Choroid plexus epithelial cell (primary cell): ENCODE measurements around the gene FREY1.
"Not testable (repeated sequence)": the region's sequence is repeated elsewhere in the genome, so short reads cannot be mapped to it uniquely, and the experiment has no call there.

Experiments
- DNase-seq: peaks from one replicate; pipeline ENCODE4 v3.0.0-alpha.2; 2010; ENCODE audit warnings: low read depth
- H3K4me3 ChIP-seq: 2 replicates; pipeline ENCODE4 v1.5.1; 2011; ENCODE audit warnings: low read depth, mild to moderate bottlenecking, control low read depth, low read length, moderate library complexity
- TF ChIP-seq, protein P1 (sequence below): conservative IDR thresholded peaks from 2 replicates; pipeline ENCODE4 v1.5.1; 2011; ENCODE audit warnings: low read depth, mild to moderate bottlenecking, control low read depth, inconsistent platforms, low read length, moderate library complexity

Gene FREY1

DNA sequence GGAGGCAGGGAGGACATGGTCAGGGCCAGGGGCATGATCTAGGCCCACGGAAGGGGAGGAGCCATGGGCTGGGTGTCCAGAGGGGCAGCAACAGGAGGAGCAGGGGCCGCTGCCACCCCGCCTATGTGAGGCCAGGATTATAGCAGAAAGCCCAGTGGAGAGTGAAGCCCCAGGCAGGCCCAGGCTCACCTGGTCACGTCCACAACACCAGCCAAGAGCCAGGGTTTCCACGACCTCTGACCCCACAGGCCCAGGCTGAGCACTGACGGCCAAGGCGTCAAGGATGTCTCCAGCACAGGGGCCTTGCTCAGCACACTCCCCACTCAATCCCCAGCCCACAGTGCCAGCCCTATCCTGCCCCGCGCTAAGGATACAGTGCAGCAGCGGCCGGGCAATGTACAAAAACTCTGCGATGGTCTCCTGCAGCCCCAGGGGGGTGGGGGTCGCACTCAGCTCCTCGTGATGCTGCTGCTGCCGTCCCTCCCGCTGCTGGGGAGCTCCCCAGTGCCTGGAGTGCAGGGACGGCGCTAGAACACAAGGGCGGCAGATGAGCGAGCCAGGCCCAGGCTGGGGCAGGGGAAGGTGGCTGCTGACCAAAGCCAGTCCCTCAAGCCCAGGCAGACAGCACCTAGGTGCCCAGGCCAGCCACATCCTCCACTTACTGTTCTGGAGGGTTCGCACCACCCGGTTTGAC lies 7.0 kb upstream of the FREY1 start:
- no peak overlapping the region for H3K4me3 ChIP-seq
- TF ChIP-seq, protein P1, sequence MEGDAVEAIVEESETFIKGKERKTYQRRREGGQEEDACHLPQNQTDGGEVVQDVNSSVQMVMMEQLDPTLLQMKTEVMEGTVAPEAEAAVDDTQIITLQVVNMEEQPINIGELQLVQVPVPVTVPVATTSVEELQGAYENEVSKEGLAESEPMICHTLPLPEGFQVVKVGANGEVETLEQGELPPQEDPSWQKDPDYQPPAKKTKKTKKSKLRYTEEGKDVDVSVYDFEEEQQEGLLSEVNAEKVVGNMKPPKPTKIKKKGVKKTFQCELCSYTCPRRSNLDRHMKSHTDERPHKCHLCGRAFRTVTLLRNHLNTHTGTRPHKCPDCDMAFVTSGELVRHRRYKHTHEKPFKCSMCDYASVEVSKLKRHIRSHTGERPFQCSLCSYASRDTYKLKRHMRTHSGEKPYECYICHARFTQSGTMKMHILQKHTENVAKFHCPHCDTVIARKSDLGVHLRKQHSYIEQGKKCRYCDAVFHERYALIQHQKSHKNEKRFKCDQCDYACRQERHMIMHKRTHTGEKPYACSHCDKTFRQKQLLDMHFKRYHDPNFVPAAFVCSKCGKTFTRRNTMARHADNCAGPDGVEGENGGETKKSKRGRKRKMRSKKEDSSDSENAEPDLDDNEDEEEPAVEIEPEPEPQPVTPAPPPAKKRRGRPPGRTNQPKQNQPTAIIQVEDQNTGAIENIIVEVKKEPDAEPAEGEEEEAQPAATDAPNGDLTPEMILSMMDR, result no peak
- no peak for DNase-seq

DNA sequence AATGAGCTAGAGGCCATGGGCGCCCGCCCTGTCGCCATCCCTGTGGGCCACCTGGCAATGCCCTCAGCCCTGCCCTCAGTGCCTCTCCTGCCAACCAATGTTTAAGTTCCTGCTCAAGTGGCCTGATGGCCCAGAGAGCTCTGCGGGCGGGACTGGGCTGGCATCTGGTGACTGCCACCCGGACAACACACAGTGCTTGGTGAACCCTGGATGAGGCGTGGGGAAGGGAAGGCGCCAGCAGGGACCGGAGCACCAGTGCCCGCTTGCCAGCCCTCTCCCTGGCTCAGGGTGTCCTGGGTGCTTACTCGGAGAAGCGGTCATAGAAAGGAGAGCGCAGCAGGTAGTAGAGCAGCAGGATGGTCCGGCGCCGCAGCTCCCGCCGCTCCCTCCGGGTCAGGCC lies 6.4 kb upstream of the FREY1 start:
- TF ChIP-seq, protein P1, result no peak

DNA sequence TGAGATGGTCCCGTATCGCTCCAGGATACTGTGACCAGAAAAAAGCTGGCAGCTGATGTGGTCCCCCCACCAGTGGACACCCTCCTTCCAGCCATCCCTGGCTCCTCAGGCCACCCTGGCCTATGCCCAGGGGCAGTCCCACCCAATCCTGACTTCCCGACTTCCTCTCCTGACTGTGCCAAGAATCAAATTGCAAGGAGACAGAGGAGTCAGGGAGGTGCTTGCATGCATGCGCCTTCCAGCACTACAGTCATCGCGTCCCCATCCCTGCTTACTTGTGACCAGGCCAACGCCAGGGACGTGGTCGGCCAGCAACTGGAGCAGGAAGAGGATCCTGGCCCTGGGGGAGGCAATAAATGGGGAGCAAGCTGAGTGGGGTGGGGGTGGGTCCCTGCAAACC lies 3.6 kb upstream of the FREY1 start:
- TF ChIP-seq, protein P1, result no peak
- H3K4me3 ChIP-seq, result no peak overlapping the region
- DNase-seq, result no peak

More for the DNA sequence above, 6.4 kb upstream of the FREY1 start:
- H3K4me3 ChIP-seq, result no peak overlapping the region
- DNase-seq, result no peak

DNA sequence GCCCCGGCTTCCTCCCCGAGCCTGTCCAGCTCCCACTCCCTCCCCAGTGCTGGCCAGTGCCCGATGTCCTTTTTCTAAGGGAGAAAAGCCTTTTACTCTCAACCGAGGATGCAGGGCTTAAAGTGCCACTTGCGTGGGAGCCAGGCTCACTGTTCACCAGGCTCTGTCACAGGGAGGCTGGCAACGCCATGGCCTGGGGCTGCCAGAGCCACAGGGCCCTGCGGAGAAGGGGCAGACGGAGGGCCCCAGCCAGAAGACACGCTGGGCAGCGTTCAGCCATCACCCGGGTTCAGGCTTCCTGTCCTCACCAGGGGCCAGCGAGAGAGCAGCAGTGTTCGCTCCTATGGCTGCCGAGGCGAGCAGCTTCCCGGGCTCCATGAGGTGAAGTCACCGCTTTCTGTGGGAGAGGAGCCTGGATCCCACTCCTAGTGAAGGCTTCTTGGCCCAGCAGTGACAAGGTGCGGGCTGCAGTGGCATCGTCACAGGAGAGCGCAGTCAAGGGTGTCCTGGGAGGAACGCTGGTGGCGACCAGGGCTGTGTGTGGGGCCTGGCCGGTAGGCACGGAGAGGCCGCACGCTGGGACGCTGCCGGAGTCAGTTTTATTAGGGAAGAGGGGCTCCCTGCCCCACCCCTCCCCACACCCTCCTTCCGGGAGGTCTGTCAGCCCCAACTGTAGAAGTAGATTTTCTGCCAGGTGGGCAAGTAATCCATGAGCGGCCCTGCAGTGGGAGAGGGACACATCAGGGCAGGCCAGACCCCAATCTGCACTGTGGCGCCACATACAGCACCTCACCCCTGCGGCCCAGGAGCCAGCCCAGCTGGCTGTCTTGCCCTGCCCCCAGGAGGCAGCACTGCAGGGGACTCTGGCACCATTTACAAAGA lies 2.8 kb upstream of the FREY1 start:
- TF ChIP-seq, protein P1, result no peak
- DNase-seq, result no peak
- H3K4me3 ChIP-seq, result no peak overlapping the region

DNA sequence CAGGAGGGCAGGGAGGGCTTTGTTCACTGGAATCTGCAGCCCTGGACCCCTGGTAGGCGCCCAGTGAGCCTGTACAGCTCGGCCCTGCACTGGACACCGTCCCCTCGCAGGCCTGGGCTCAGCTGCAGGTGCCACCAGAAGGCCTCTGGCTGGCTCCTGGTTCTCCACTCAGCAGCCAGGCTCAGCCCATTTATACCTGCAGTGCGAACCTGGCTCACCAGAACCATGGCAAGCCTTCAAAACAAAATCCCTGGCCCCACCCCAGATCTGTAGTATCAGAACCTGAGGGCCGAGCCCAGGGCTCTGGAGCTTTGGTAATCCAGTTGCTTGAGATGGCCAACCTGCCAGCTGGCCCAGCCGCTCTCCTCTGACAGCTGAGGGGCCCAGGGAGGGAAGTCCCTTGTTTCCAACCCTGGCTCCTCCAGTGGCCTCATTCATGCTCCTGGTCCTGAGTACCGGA lies 870 bp upstream of the FREY1 start:
- no peak overlapping the region for H3K4me3 ChIP-seq
- TF ChIP-seq, protein P1, result no peak
- no peak for DNase-seq

DNA sequence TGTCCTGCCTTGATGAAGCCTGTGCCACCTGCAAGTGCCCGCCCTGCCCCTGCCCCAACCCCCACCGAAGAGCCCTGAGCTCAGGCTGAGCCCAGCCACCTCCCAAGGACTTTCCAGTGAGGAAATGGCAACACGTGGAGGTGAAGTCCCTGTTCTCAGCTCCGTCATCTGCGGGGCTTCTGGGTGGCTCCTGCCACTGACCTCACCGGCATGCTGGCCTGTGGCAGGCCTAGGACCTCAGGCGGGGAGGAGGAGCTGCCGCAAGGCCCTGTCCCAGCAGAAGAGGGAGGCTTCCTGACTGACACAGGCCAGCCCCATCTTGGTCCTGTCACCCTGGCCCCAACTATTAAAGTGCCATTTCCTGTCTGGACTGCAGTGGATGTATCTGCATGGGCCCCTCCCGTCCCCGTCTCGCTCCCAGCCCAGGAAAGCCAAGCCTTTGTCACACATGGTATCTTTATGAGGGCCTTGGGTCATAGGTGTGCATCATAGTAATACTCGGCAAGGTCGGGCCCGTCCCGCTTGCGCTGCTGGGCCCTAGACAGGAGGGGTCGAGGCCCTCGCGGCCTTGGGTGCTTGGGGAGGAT lies 882 bp downstream of the FREY1 start:
- DNase-seq, result no peak
- TF ChIP-seq, protein P1, result no peak
- H3K4me3 ChIP-seq, result no peak overlapping the region

DNA sequence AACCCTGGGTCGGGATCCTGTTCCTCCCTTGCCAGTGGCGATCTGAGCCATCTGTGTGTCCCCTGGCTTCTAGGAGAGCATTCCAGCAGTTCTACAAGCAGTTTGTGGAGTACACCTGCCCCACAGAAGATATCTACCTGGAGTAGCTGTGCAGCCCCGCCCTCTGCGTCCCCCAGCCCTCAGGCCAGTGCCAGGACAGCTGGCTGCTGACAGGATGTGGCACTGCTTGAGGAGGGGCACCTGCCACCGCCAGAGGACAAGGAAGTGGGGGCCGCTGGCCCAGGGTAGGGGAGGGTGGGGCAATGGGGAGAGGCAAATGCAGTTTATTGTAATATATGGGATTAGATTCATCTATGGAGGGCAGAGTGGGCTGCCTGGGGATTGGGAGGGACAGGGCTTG lies 1.5 kb downstream of the FREY1 start:
- H3K4me3 ChIP-seq, DNase-seq: not testable (repeated sequence)
